GM12865 (cell line): Measurements from ENCODE around the gene MPIG6B.

Experiments
- DNase-seq: peaks from one replicate; pipeline ENCODE4 v3.0.0; 2010; ENCODE audit warnings: low read depth
- H3K4me3 ChIP-seq: 2 replicates; pipeline ENCODE4 v1.5.1; 2011; ENCODE audit warnings: mild to moderate bottlenecking, low read depth, low read length, control low read depth
- CTCF ChIP-seq: IDR thresholded peaks from 2 replicates; pipeline ENCODE4 v1.5.1; 2011; ENCODE audit warnings: low read length, control low read depth, low read depth, inconsistent platforms; ENCODE audit not compliant: insufficient read depth; ENCODE audit errors: missing control alignments

Gene MPIG6B

GRCh38 chr6:31723245-31723979 lies at the start of gene MPIG6B:
TSS of gene MPIG6B (plus strand) at chr6:31723373. CDS start at chr6:31723384, 11 bp downstream.
- no peak for TF ChIP-seq CTCF
- DNase-seq, result no peak
- no peak within 1 kb of the TSS for H3K4me3 ChIP-seq

GRCh38 chr6:31676322-31676903 lies 46.8 kb upstream of the MPIG6B start:
- no peak for DNase-seq
- H3K4me3 ChIP-seq, result no peak overlapping the region
- TF ChIP-seq CTCF, result no peak

GRCh38 chr6:31676904-31677303 lies 46.3 kb upstream of the MPIG6B start:
- no peak overlapping the region for H3K4me3 ChIP-seq
- DNase-seq, result no peak
- no peak for TF ChIP-seq CTCF

GRCh38 chr6:31677955-31678354 lies 45.2 kb upstream of the MPIG6B start:
- no peak overlapping the region for H3K4me3 ChIP-seq
- no peak for TF ChIP-seq CTCF
- no peak for DNase-seq

- DNase-seq, result peak; percentile 90
- peak; percentile 71 for TF ChIP-seq CTCF
- H3K4me3 ChIP-seq, result peak within 1 kb of the TSS; percentile 72
Measured at GRCh38 chr6:31680226-31681134, 42.7 kb upstream of the MPIG6B start, which contains the start of gene LY6G5C. TSS of gene LY6G5C (minus strand) at chr6:31681067. CDS start at chr6:31680373, 694 bp downstream.

- peak; percentile 11 for TF ChIP-seq CTCF
- peak; percentile 56 for DNase-seq
- H3K4me3 ChIP-seq, result peak overlapping the region; percentile 72
Measured at GRCh38 chr6:31681135-31681671, 42.0 kb upstream of the MPIG6B start.
